ENCODE results near the gene IGFBP2.

GRCh38 chr2:216690853-216691741 lies 57.9 kb downstream of the IGFBP2 start:
- TF ChIP-seq CTCF (IDR thresholded peaks at IDR 0.05; ENCODE audit: insufficient read depth, low read length, poor library complexity, severe bottlenecking) (no peak), EZH2phosphoT487 (conservative IDR thresholded peaks at IDR 0.05; ENCODE audit: low read length) (no peak)
